HL-60 (cell line): ENCODE data around the gene AP2B1.
A peak's percentile ranks its signal among the peaks of the same experiment; 100 is the strongest.

Experiments used
- DNase-seq, 2 experiments: peaks; one replicate each; pipeline ENCODE4 v3.0.0-alpha.2; 2010 to 2020; ENCODE audit warnings: low read depth in 1 of 2, low spot score in 1 of 2
- H3K27ac ChIP-seq: fragments of 250-450 bp; sonication (Bioruptor Pico); replicated peaks from 2 replicates; pipeline ENCODE4 v1.5.1; 2020; ENCODE audit warnings: mild to moderate bottlenecking, moderate library complexity
- H3K27me3 ChIP-seq: fragments of 250-450 bp; sonication (Bioruptor Pico); 2 replicates; pipeline ENCODE4 v1.5.1; 2021; ENCODE audit warnings: mild to moderate bottlenecking, moderate library complexity; ENCODE audit not compliant: insufficient read depth, poor library complexity, severe bottlenecking
- H3K4me3 ChIP-seq: replicated peaks from 2 replicates; pipeline ENCODE4 v1.5.1; 2011; ENCODE audit warnings: mild to moderate bottlenecking, control low read depth, low read length; ENCODE audit not compliant: insufficient read depth
- GABPA ChIP-seq: IDR thresholded peaks from 2 replicates; pipeline ENCODE4 v1.6.1; 2012; ENCODE audit warnings: low read depth
- POLR2AphosphoS5 ChIP-seq: IDR thresholded peaks from 2 replicates; pipeline ENCODE4 v1.6.1; 2012; ENCODE audit warnings: low read depth
- SPI1 ChIP-seq: IDR thresholded peaks from 2 replicates; pipeline ENCODE4 v1.6.1; 2012; ENCODE audit warnings: low read depth, mild to moderate bottlenecking, borderline replicate concordance
- TF ChIP-seq, protein P1 (sequence below): IDR thresholded peaks from one replicate; pipeline ENCODE4 v1.5.1; 2011; ENCODE audit warnings: low read length, control low read depth, inconsistent platforms; ENCODE audit not compliant: insufficient read depth
- TF ChIP-seq, protein P2 (sequence below): IDR thresholded peaks from 2 replicates; pipeline ENCODE4 v1.6.1; 2012; ENCODE audit warnings: low read depth; ENCODE audit not compliant: insufficient replicate concordance

The AP2B1 gene

GRCh38 chr17:35757243-35757642 is 170.1 kb downstream of the AP2B1 start:
- no peak for DNase-seq
- no peak overlapping the region for H3K27ac ChIP-seq
- H3K4me3 ChIP-seq = no peak overlapping the region
- TF ChIP-seq SPI1 (no peak), GABPA (no peak)
- TF ChIP-seq, protein P1, sequence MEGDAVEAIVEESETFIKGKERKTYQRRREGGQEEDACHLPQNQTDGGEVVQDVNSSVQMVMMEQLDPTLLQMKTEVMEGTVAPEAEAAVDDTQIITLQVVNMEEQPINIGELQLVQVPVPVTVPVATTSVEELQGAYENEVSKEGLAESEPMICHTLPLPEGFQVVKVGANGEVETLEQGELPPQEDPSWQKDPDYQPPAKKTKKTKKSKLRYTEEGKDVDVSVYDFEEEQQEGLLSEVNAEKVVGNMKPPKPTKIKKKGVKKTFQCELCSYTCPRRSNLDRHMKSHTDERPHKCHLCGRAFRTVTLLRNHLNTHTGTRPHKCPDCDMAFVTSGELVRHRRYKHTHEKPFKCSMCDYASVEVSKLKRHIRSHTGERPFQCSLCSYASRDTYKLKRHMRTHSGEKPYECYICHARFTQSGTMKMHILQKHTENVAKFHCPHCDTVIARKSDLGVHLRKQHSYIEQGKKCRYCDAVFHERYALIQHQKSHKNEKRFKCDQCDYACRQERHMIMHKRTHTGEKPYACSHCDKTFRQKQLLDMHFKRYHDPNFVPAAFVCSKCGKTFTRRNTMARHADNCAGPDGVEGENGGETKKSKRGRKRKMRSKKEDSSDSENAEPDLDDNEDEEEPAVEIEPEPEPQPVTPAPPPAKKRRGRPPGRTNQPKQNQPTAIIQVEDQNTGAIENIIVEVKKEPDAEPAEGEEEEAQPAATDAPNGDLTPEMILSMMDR = no peak
- H3K27me3 ChIP-seq = peaks cover 4% of the 10 kb centered on the region

DNA sequence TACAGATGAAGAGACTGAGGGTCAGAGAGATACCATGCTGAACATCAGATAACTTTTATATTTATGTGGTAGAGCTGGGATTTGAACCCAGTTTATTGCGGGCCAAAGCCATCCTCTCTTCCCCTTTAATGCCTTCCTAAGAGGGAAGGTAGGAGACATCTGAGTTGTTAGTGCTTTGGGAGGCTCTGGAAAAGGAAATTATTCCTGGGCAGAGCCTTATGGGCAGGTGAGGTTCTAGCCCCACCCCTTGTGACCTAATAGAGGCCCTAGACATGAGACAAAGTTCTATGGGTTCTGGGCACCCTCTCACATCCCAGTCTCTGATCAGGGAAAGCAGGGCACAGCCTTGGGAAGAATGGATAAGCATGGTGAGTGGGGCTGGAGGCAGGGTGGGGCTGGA is 173.5 kb downstream of the AP2B1 start, which contains the start of gene C17orf50:
Gene C17orf50, plus strand, starts transcription at position 301 of the 400 bp plus-strand sequence. Its CDS starts 55 bp downstream, at position 356.
- DNase-seq = no peak
- Histone ChIP-seq H3K27ac (no peak within 1 kb of the TSS), H3K4me3 (no peak within 1 kb of the TSS), H3K27me3 (peaks cover 3% of the 10 kb centered on the region)
- TF ChIP-seq, protein P1 = no peak
- no peak for TF ChIP-seq POLR2AphosphoS5
- no peak for TF ChIP-seq GABPA
- TF ChIP-seq SPI1 = no peak
- TF ChIP-seq, protein P2, sequence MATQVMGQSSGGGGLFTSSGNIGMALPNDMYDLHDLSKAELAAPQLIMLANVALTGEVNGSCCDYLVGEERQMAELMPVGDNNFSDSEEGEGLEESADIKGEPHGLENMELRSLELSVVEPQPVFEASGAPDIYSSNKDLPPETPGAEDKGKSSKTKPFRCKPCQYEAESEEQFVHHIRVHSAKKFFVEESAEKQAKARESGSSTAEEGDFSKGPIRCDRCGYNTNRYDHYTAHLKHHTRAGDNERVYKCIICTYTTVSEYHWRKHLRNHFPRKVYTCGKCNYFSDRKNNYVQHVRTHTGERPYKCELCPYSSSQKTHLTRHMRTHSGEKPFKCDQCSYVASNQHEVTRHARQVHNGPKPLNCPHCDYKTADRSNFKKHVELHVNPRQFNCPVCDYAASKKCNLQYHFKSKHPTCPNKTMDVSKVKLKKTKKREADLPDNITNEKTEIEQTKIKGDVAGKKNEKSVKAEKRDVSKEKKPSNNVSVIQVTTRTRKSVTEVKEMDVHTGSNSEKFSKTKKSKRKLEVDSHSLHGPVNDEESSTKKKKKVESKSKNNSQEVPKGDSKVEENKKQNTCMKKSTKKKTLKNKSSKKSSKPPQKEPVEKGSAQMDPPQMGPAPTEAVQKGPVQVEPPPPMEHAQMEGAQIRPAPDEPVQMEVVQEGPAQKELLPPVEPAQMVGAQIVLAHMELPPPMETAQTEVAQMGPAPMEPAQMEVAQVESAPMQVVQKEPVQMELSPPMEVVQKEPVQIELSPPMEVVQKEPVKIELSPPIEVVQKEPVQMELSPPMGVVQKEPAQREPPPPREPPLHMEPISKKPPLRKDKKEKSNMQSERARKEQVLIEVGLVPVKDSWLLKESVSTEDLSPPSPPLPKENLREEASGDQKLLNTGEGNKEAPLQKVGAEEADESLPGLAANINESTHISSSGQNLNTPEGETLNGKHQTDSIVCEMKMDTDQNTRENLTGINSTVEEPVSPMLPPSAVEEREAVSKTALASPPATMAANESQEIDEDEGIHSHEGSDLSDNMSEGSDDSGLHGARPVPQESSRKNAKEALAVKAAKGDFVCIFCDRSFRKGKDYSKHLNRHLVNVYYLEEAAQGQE = no peak

DNA sequence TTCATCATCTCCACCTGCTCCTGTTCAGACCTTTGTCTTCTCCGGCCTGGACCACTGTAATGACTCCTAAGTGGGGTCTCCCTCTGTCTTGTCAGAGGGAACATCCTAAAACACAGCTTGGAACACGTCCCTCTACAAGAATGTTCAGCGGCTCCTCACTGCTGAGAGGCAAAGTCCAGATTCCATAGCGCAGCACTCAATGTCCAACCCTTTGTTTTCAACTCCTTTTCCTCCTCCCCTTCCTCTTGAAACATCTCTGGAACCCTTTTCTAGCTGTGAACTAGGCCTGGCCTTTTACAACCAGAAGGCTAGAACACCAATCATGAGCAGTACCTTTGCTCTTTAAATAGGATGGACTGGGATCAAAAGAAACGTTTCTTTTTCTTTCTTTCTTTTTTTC is 174.5 kb downstream of the AP2B1 start:
- Histone ChIP-seq H3K27me3 (peaks cover 3% of the 10 kb centered on the region), H3K27ac (no peak overlapping the region), H3K4me3 (no peak overlapping the region)
- TF ChIP-seq SPI1 = no peak
- TF ChIP-seq, protein P1 = no peak
- TF ChIP-seq GABPA = no peak
- no peak for TF ChIP-seq POLR2AphosphoS5
- TF ChIP-seq, protein P2 = no peak
- DNase-seq = no peak

DNA sequence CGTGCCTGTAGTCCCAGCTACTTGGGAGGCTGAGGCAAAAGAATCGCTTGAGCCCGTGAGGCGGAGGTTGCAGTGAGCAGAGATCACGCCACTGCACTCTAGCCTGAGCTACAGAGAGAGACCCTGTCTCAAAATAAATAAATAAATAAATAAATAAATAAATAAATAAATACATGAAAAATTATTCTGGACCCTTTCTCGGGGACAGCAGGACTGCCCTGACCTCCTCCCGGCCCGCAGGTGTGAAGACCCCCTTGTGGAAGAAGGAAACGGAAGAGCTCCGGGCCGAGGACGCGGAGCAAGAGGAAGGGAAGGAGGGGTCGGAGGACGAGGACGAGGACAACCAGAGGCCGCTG is 176.6 kb downstream of the AP2B1 start:
- Histone ChIP-seq H3K27ac (no peak overlapping the region), H3K27me3 (peaks cover 3% of the 10 kb centered on the region), H3K4me3 (peak overlapping the region; percentile 56)
- no peak for TF ChIP-seq SPI1
- no peak; the same call in 1 of the 2 replicates for TF ChIP-seq GABPA
- TF ChIP-seq, protein P1 = no peak
- TF ChIP-seq, protein P2 = no peak
- no peak for TF ChIP-seq POLR2AphosphoS5
- no peak for DNase-seq
